Mucosa of descending colon (tissue), 3 donors: Measurements from ENCODE around the gene GPR33. TPM values are rescaled to one million over a fixed set of nuclear protein-coding genes. Genes with fewer than 3 reads are reported as not detected.

Source experiments
- ATAC-seq: fragments of 200-7000 bp; cut with Tn5 transposase; one replicate; pipeline ENCODE4 v1.9.1; 2020; ENCODE audit warnings: mild to moderate bottlenecking, moderate library complexity
- DNase-seq, 3 donors: peaks; one replicate each; pipeline ENCODE4 v3.0.0-alpha.2; 2020
- H3K36me3 ChIP-seq: fragments of 200-600 bp; one replicate; pipeline ENCODE4 v1.8.0; 2021; ENCODE audit warnings: low read depth, mild to moderate bottlenecking
- H3K4me1 ChIP-seq: fragments of 200-600 bp; one replicate; pipeline ENCODE4 v1.8.0; 2021; ENCODE audit warnings: low read depth, mild to moderate bottlenecking
- H3K4me3 ChIP-seq: fragments of 200-600 bp; one replicate; pipeline ENCODE4 v1.8.0; 2021; ENCODE audit warnings: mild to moderate bottlenecking
- H3K9me3 ChIP-seq: fragments of 200-600 bp; one replicate; pipeline ENCODE4 v1.8.0; 2021; ENCODE audit warnings: mild to moderate bottlenecking
- intact Hi-C, 2 donors: fragments of 100-400 bp; cut with DNase I in 1 of 2; cut with micrococcal nuclease in 1 of 2; formaldehyde crosslinking; loops; one replicate each; pipeline versions ENCODE4 v1.11.0 to v1.11.1; 2022; cut with DNase I, micrococcal nuclease
- total RNA-seq, 3 donors: library from RNA; stranded (reverse); fragmentation: NEBNext Ultra II Directional in 2 of 3; extraction: Animal tissue kit (Norgen Biotek cat#: 25700) in 2 of 3; gene quantifications; one replicate each; pipeline versions ENCODE4 v1.2.1 to v1.2.4, GENCODE V29; 2021 to 2023
- TF ChIP-seq, protein P1 (sequence below): fragments of 200-600 bp; IDR thresholded peaks from one replicate; pipeline ENCODE4 v1.8.0; 2022; ENCODE audit warnings: antibody characterized with exemption, mild to moderate bottlenecking
- donor health status: DM: no; HTN: no; CAD: no; lungs with moderate emphysema.
- donor health status: DM: no; HTN: no; CAD: no.
- donor health status: DM: no; HTN: yes; CAD: no.

Gene GPR33
- total RNA-seq, 3 donors from 2014 or later = not detected

GRCh38 chr14:31527087-31527486, 39.2 kb upstream of the GPR33 start:
- ATAC-seq = no peak

GRCh38 chr14:31510855-31511254, 23.0 kb upstream of the GPR33 start:
- DNase-seq (no peak), ATAC-seq (no peak)
- intact Hi-C loops = no loop called here
- Histone ChIP-seq H3K9me3 (no peaks in the 10 kb centered on the region), H3K4me1 (no peaks in the 10 kb centered on the region), H3K4me3 (no peak overlapping the region), H3K36me3 (no peaks in the 10 kb centered on the region)
- TF ChIP-seq, protein P1, sequence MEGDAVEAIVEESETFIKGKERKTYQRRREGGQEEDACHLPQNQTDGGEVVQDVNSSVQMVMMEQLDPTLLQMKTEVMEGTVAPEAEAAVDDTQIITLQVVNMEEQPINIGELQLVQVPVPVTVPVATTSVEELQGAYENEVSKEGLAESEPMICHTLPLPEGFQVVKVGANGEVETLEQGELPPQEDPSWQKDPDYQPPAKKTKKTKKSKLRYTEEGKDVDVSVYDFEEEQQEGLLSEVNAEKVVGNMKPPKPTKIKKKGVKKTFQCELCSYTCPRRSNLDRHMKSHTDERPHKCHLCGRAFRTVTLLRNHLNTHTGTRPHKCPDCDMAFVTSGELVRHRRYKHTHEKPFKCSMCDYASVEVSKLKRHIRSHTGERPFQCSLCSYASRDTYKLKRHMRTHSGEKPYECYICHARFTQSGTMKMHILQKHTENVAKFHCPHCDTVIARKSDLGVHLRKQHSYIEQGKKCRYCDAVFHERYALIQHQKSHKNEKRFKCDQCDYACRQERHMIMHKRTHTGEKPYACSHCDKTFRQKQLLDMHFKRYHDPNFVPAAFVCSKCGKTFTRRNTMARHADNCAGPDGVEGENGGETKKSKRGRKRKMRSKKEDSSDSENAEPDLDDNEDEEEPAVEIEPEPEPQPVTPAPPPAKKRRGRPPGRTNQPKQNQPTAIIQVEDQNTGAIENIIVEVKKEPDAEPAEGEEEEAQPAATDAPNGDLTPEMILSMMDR = no peak

More at GRCh38 chr14:31527087-31527486, 39.2 kb upstream of the GPR33 start:
- intact Hi-C loops = no loop called here
- Histone ChIP-seq H3K9me3 (no peaks in the 10 kb centered on the region), H3K4me3 (no peak overlapping the region), H3K36me3 (no peaks in the 10 kb centered on the region), H3K4me1 (no peaks in the 10 kb centered on the region)
- no peak for DNase-seq
- TF ChIP-seq, protein P1 = no peak

DNA sequence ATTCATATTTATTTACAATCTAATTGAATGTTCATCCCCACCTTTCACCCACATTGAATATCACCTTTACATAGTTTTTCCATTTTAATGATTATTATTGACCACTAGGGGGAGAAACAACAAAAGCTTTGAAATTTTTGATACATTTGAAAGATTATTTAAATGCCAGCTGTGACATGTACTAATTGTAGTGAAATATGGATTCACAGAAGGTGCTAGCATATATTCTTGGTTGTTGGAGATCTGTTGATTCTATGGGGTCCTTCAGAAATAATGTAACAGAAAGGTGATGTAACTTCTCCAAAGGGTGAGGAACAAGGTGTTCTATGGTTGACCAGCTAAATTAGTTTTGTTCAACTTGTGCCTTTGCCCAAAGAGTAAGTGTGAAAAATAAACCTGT, 22.4 kb upstream of the GPR33 start:
- DNase-seq (no peak), ATAC-seq (no peak)
- intact Hi-C loops = no loop called here
- Histone ChIP-seq H3K9me3 (no peaks in the 10 kb centered on the region), H3K36me3 (no peaks in the 10 kb centered on the region), H3K4me3 (no peak overlapping the region), H3K4me1 (no peaks in the 10 kb centered on the region)
- TF ChIP-seq, protein P1 = peak; percentile 12

GRCh38 chr14:31508135-31508534, 20.3 kb upstream of the GPR33 start:
- ATAC-seq (no peak), DNase-seq (no peak)
- no peaks in the 10 kb centered on the region for H3K36me3 ChIP-seq
- intact Hi-C loops = no loop called here
- H3K4me1 ChIP-seq = no peaks in the 10 kb centered on the region
- H3K9me3 ChIP-seq = no peaks in the 10 kb centered on the region
- H3K4me3 ChIP-seq = no peak overlapping the region
- TF ChIP-seq, protein P1 = no peak

- Histone ChIP-seq H3K4me3 (no peak overlapping the region), H3K9me3 (no peaks in the 10 kb centered on the region), H3K36me3 (no peaks in the 10 kb centered on the region), H3K4me1 (no peaks in the 10 kb centered on the region)
- intact Hi-C loops = no loop called here
- ATAC-seq (no peak), DNase-seq (no peak)
- TF ChIP-seq, protein P1 = no peak
Measured at GRCh38 chr14:31505411-31505810, 17.6 kb upstream of the GPR33 start.

DNA sequence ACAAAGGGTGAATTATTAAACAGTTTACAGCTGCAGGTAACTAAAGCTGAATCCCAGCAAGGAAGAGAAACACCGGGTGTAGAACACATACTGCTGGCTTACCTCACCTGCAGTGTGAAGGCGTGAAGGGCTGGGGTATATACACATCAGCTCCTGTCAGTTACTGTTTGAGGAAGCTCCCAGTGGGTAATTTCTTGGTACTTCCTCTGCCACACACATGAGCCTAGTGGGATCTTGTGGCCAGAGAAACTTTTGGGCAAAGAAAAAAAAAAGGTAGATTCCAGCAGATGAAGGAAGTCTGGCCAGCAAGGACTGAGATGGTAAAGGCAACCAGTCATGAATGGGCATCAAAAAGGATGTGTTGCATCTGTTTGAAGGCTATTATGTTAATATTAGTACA, 14.0 kb upstream of the GPR33 start:
- TF ChIP-seq, protein P1 = no peak
- ATAC-seq (no peak), DNase-seq (no peak)
- no peaks in the 10 kb centered on the region for H3K36me3 ChIP-seq
- H3K9me3 ChIP-seq = peaks cover 2% of the 10 kb centered on the region
- no peaks in the 10 kb centered on the region for H3K4me1 ChIP-seq
- intact Hi-C loops = no loop called here
- H3K4me3 ChIP-seq = no peak overlapping the region
